NB4 (cell line): ENCODE results near the gene CHN1.
A peak's percentile ranks its signal among the peaks of the same experiment; 100 is the strongest.

Source experiments
- DNase-seq: peaks from one replicate; pipeline ENCODE4 v3.0.0; 2010; ENCODE audit warnings: low read depth
- H3K4me3 ChIP-seq: one replicate; pipeline ENCODE4 v1.5.1; 2011; ENCODE audit warnings: mild to moderate bottlenecking, low read depth, low read length, moderate library complexity
- CTCF ChIP-seq: IDR thresholded peaks from one replicate; pipeline ENCODE4 v1.5.1; 2012; ENCODE audit warnings: low read depth, low read length
- MYC ChIP-seq: IDR thresholded peaks from 2 replicates; pipeline ENCODE4 v1.6.1; 2011; ENCODE audit warnings: low read depth, low read length
- POLR2A ChIP-seq: IDR thresholded peaks from 2 replicates; pipeline ENCODE4 v1.6.1; 2011; ENCODE audit warnings: mild to moderate bottlenecking; ENCODE audit not compliant: insufficient read length; ENCODE audit errors: extremely low read depth
- TF ChIP-seq, protein P1 (sequence below): IDR thresholded peaks from 2 replicates; pipeline ENCODE4 v1.6.1; 2011; ENCODE audit warnings: low read depth, low read length

CHN1 gene

GRCh38 chr2:175039031-175039430, 33.9 kb upstream of the CHN1 start:
- no peak overlapping the region for H3K4me3 ChIP-seq
- no peak for DNase-seq
- TF ChIP-seq POLR2A (no peak), MYC (no peak), CTCF (no peak)
- TF ChIP-seq, protein P1, sequence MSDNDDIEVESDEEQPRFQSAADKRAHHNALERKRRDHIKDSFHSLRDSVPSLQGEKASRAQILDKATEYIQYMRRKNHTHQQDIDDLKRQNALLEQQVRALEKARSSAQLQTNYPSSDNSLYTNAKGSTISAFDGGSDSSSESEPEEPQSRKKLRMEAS = no peak

- no peak for DNase-seq
- TF ChIP-seq POLR2A (no peak), MYC (no peak), CTCF (no peak)
- TF ChIP-seq, protein P1 = no peak
- no peak overlapping the region for H3K4me3 ChIP-seq
Observed at GRCh38 chr2:175037941-175038340, 32.8 kb upstream of the CHN1 start.

DNA sequence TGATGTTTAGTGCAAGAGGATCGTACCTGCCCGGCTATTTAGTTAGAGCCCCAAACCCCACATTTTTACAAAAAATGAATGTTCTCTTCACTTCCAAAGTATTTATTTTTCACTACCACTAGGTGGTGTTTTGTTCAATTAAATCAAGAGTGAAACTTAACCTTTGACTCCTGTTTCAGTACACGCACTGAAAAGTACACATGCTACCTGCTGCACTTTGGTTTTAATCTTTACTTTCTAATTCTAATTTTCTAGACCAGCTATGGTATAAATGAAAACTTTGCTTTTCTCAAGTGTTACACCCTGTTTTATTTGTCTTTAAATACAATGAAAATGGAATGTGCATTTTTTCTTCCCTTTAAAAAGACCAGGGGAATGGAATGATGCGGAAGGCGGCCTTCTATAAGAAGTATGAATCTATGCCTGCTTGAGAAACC, 31.4 kb upstream of the CHN1 start:
- no peak for TF ChIP-seq MYC
- TF ChIP-seq POLR2A = no peak
- TF ChIP-seq, protein P1 = no peak
- TF ChIP-seq CTCF = no peak
- peak; percentile 53 for DNase-seq
- H3K4me3 ChIP-seq = no peak overlapping the region

DNA sequence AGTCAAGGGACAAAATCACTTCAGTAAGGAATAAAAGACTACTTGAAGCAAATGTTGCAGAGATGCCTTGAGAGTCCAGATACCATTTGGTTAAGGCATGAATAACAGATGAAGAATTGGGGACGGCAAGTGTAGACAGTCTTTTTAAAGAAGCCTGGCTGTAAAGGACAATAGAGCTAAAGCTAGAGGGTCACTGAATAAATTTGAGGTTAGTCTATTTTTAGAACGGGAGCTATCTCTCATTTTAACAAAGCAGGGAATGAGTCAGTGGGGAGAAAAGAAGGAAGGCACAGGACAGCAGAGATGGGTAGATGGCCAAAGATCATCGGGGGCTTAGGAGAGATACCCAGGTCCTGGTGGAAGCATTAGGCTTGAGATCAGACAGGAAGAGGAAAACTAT, 30.6 kb upstream of the CHN1 start:
- DNase-seq = no peak
- TF ChIP-seq CTCF (no peak), POLR2A (no peak), MYC (no peak)
- TF ChIP-seq, protein P1 = no peak
- no peak overlapping the region for H3K4me3 ChIP-seq

- TF ChIP-seq CTCF (no peak), MYC (no peak), POLR2A (no peak)
- TF ChIP-seq, protein P1 = no peak
- H3K4me3 ChIP-seq = no peak overlapping the region
- no peak for DNase-seq
Observed at GRCh38 chr2:175034716-175035115, 29.5 kb upstream of the CHN1 start.
